ENCODE measurements around the gene TMEM79. TPM values are rescaled to one million over a fixed set of nuclear protein-coding genes. Genes with fewer than 3 reads are reported as not detected.

The TMEM79 gene
- total RNA-seq, 1 experiment from 2014 or later = 12.8 TPM

DNA sequence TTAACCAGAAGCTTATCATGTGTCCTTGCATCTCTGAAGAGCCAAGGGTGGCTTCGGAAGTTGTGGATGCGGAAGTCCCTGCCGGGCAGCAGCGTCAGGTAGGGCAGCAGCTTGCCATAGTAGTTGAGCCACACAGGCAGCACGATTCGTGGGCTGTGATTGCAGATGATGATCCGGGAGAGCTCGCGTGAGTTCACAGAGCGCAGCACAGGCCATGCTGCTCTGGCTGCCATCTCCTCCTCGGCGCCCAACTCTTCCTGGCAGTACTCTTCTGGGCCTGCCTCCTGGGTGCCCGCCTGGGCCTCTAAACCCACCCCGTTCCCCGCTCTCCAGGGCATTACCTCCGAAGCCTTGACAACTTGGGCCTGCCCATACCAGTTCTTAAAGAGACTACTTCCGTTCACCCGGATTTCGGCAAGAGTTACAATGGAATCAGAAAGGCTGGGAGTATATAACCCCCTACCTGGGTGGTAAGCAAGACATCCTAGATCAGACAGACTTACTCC is 14.8 kb downstream of the TMEM79 start, which contains the start of gene VHLL:
Gene VHLL, minus strand, starts transcription at position 456 of the 506 bp plus-strand sequence. Its CDS starts 118 bp downstream, at position 338.
- no peak for DNase-seq
- Mint-ChIP-seq H3K27ac (ENCODE audit: unreplicated experiment) (no peak within 1 kb of the TSS), H3K9me3 (ENCODE audit: low read depth, unreplicated experiment) (no peaks in the 10 kb centered on the region), H3K27me3 (ENCODE audit: unreplicated experiment) (no peaks in the 10 kb centered on the region), H3K36me3 (ENCODE audit: insufficient read depth, unreplicated experiment) (peaks cover 30% of the 10 kb centered on the region), H3K4me3 (ENCODE audit: low read depth, unreplicated experiment) (no peak within 1 kb of the TSS), H3K4me1 (ENCODE audit: low read depth, unreplicated experiment) (peaks cover 12% of the 10 kb centered on the region)
- no TSS peak for BruUV-seq (replicated peaks)
- CTCF ChIA-PET = interaction anchor here (0.8 kb wide), 1 partner anchor 28 kb away, joined by 3 read pairs; no protein-coding TSS in a partner anchor
- TF ChIP-seq, protein P1, sequence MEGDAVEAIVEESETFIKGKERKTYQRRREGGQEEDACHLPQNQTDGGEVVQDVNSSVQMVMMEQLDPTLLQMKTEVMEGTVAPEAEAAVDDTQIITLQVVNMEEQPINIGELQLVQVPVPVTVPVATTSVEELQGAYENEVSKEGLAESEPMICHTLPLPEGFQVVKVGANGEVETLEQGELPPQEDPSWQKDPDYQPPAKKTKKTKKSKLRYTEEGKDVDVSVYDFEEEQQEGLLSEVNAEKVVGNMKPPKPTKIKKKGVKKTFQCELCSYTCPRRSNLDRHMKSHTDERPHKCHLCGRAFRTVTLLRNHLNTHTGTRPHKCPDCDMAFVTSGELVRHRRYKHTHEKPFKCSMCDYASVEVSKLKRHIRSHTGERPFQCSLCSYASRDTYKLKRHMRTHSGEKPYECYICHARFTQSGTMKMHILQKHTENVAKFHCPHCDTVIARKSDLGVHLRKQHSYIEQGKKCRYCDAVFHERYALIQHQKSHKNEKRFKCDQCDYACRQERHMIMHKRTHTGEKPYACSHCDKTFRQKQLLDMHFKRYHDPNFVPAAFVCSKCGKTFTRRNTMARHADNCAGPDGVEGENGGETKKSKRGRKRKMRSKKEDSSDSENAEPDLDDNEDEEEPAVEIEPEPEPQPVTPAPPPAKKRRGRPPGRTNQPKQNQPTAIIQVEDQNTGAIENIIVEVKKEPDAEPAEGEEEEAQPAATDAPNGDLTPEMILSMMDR (IDR thresholded peaks at IDR 0.05; ENCODE audit: unreplicated experiment) = no peak
- intact Hi-C loops (cut with micrococcal nuclease; ENCODE audit: unreplicated experiment) = no loop called here

DNA sequence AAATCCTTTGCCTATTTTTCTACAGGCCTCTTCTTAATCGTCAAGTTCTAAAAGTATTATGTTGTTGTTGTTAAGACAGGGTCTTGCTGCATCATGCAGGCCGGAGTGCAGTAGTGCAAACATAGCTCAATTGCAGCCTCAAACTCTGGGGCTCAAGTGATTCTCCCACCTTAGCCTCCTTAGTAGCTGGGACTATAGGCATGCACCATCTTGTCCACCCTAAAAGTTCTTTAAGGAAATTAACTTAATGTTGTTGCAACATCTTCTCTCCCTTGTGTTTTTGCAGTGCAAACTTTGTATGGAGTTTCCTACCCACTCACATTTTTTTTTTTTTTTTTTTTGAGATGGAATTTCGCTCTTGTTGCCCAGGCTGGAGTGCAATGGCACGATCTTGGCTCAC is 19.1 kb downstream of the TMEM79 start:
- Mint-ChIP-seq H3K4me3 (ENCODE audit: low read depth, unreplicated experiment) (no peak overlapping the region), H3K4me1 (ENCODE audit: low read depth, unreplicated experiment) (no peaks in the 10 kb centered on the region), H3K27me3 (ENCODE audit: unreplicated experiment) (no peaks in the 10 kb centered on the region), H3K9me3 (ENCODE audit: low read depth, unreplicated experiment) (no peaks in the 10 kb centered on the region), H3K27ac (ENCODE audit: unreplicated experiment) (no peak overlapping the region), H3K36me3 (ENCODE audit: insufficient read depth, unreplicated experiment) (peaks cover 54% of the 10 kb centered on the region)
- TF ChIP-seq, protein P1 (IDR thresholded peaks at IDR 0.05; ENCODE audit: unreplicated experiment) = no peak
- CTCF ChIA-PET = interaction anchor here (0.5 to 0.7 kb wide), 2 partner anchors 22 to 155 kb away, joined by 3 to 6 read pairs; no protein-coding TSS in a partner anchor
- intact Hi-C loops (cut with micrococcal nuclease; ENCODE audit: unreplicated experiment) = no loop called here
- DNase-seq = no peak
- no TSS peak for BruUV-seq (replicated peaks)

DNA sequence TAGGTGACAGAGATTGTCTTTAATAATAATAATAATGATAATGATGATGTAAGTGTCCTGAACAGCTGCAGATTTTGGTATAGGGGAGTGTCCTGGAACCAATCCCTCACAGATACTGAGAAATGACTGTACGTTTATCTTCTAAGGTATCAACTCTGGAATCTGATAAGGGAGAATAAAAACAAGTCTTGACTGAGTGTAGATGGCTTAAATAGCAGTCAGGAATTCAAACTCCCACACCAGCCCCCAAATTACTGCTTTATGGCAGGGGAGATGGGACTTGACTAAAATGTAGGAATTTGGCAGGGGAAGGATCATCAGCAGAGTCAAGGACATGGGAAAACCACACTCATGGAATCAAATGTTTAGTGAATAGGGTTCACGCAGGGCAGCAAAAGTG is 21.1 kb downstream of the TMEM79 start:
- CTCF ChIA-PET = no interaction called here
- H3K9me3 Mint-ChIP-seq (ENCODE audit: low read depth, unreplicated experiment) = no peaks in the 10 kb centered on the region
- H3K36me3 Mint-ChIP-seq (ENCODE audit: insufficient read depth, unreplicated experiment) = peaks cover 67% of the 10 kb centered on the region
- BruUV-seq (replicated peaks) = no TSS peak
- H3K4me1 Mint-ChIP-seq (ENCODE audit: low read depth, unreplicated experiment) = no peaks in the 10 kb centered on the region
- H3K27ac Mint-ChIP-seq (ENCODE audit: unreplicated experiment) = no peak overlapping the region
- intact Hi-C loops (cut with micrococcal nuclease; ENCODE audit: unreplicated experiment) = no loop called here
- TF ChIP-seq, protein P1 (IDR thresholded peaks at IDR 0.05; ENCODE audit: unreplicated experiment) = no peak
- no peak overlapping the region for H3K4me3 Mint-ChIP-seq (ENCODE audit: low read depth, unreplicated experiment)
- DNase-seq = no peak
- no peaks in the 10 kb centered on the region for H3K27me3 Mint-ChIP-seq (ENCODE audit: unreplicated experiment)

DNA sequence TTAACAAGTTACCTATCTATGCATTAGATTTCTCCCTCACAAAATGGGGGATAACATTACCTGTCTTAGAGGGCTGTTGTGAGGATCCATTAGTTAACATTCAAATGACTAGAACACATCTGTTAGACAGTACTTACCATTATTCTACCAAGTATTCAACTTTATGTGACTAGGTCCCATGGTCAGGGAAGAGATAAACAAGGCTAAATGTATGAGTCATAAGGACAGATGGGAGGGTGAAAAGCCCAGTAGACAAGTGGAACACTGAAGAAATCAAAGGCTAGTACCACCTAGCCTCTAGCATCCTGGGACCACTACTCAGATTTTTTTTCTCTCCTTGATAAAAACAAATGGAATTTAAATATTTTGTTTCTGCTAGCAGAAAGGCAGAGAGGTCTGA is 24.0 kb downstream of the TMEM79 start:
- no peaks in the 10 kb centered on the region for H3K27me3 Mint-ChIP-seq (ENCODE audit: unreplicated experiment)
- no TSS peak for BruUV-seq (replicated peaks)
- H3K4me3 Mint-ChIP-seq (ENCODE audit: low read depth, unreplicated experiment) = no peak overlapping the region
- TF ChIP-seq, protein P1 (IDR thresholded peaks at IDR 0.05; ENCODE audit: unreplicated experiment) = no peak
- intact Hi-C loops (cut with micrococcal nuclease; ENCODE audit: unreplicated experiment) = no loop called here
- H3K9me3 Mint-ChIP-seq (ENCODE audit: low read depth, unreplicated experiment) = no peaks in the 10 kb centered on the region
- peaks cover 90% of the 10 kb centered on the region for H3K36me3 Mint-ChIP-seq (ENCODE audit: insufficient read depth, unreplicated experiment)
- CTCF ChIA-PET = no interaction called here
- no peaks in the 10 kb centered on the region for H3K4me1 Mint-ChIP-seq (ENCODE audit: low read depth, unreplicated experiment)
- H3K27ac Mint-ChIP-seq (ENCODE audit: unreplicated experiment) = no peak overlapping the region
- DNase-seq = no peak
